ENCODE results near the gene C9orf153. TPM values are rescaled to one million over a fixed set of nuclear protein-coding genes. Genes with fewer than 3 reads are reported as not detected.

The C9orf153 gene
- total RNA-seq, result 1 to 10 TPM; 1.3 to 7.6 TPM

DNA sequence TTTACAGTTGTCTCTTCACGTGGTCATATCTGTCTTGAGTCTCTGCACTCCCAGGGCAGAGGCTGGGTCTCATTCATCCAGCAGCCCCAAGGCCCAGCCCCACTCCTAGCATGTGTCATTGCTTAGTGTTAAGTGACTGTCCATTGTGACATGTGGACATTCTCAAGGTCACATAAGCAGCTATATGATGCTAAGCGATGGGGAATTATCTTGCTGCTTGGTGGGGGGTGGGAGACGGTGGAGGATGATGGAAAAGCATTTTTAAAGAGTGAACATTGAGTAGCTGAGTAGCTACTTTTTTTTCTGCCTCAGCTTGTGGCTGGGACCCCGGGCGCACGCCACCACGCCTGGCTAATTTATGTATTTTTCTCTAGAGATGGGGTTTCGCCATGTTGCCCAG lies at the start of gene C9orf153:
Gene C9orf153 (minus strand): TSS at position 101 of the 400 bp plus-strand sequence. CDS start 30,054 bp downstream, outside the sequence.
- Histone ChIP-seq H3K4me1 (peaks cover 5% of the 10 kb centered on the region), H3K27me3 (no peaks in the 10 kb centered on the region), H3K4me3 (no peak within 1 kb of the TSS), H3K9me3 (no peaks in the 10 kb centered on the region), H3K27ac (no peak within 1 kb of the TSS), H3K36me3 (replicated peaks in 1 of 2; ENCODE audit: insufficient read depth in 1 of 2, low read depth in 2 of 2) (peaks cover 0 to 6% of the 10 kb centered on the region in 2 donors)
- ATAC-seq (no peak), DNase-seq (no peak)
- no peak for TF ChIP-seq POLR2A (IDR thresholded peaks at IDR 0.05)
- TF ChIP-seq, protein P1, sequence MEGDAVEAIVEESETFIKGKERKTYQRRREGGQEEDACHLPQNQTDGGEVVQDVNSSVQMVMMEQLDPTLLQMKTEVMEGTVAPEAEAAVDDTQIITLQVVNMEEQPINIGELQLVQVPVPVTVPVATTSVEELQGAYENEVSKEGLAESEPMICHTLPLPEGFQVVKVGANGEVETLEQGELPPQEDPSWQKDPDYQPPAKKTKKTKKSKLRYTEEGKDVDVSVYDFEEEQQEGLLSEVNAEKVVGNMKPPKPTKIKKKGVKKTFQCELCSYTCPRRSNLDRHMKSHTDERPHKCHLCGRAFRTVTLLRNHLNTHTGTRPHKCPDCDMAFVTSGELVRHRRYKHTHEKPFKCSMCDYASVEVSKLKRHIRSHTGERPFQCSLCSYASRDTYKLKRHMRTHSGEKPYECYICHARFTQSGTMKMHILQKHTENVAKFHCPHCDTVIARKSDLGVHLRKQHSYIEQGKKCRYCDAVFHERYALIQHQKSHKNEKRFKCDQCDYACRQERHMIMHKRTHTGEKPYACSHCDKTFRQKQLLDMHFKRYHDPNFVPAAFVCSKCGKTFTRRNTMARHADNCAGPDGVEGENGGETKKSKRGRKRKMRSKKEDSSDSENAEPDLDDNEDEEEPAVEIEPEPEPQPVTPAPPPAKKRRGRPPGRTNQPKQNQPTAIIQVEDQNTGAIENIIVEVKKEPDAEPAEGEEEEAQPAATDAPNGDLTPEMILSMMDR (IDR thresholded peaks at IDR 0.05), result no peak
- intact Hi-C loops (cut with DNase I), result no loop called here
- WGBS, 2 donors, result 85 to 86% methylated on average over 8 of the region's 8 CpGs

DNA sequence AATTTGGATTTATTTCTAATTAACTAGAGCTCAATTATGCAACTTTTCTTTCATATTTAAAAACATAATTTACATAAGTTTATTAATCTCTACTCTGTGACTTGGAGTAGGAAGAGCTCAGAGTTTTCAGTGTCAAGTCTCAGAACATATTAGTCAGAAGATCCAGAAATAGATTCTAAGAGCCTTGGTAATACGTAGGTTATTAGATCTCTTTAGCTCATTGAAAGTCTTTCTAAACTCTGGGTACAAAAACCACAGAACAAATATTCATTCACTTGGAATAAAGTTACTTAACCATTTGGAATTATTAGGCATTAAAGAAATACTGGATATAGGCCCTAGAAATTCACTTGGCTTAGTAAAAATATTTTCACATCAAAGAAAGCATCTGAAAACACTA lies 49.2 kb upstream of the C9orf153 start:
- H3K9me3 ChIP-seq, result no peaks in the 10 kb centered on the region
- no peak for DNase-seq
- no peaks in the 10 kb centered on the region for H3K4me1 ChIP-seq
- no peak for ATAC-seq
- H3K4me3 ChIP-seq, result no peak overlapping the region
- intact Hi-C loops (cut with DNase I), result no loop called here
- H3K27me3 ChIP-seq, result no peaks in the 10 kb centered on the region
- no peak overlapping the region for H3K27ac ChIP-seq
- H3K36me3 ChIP-seq (replicated peaks in 1 of 2; ENCODE audit: insufficient read depth in 1 of 2, low read depth in 2 of 2), result peaks cover 0 to 39% of the 10 kb centered on the region in 2 donors
- TF ChIP-seq, protein P1 (IDR thresholded peaks at IDR 0.05), result no peak
- no peak for TF ChIP-seq POLR2A (IDR thresholded peaks at IDR 0.05)
- WGBS, 2 donors, result 81 to 95% methylated on average over 1 of the region's 1 CpG

DNA sequence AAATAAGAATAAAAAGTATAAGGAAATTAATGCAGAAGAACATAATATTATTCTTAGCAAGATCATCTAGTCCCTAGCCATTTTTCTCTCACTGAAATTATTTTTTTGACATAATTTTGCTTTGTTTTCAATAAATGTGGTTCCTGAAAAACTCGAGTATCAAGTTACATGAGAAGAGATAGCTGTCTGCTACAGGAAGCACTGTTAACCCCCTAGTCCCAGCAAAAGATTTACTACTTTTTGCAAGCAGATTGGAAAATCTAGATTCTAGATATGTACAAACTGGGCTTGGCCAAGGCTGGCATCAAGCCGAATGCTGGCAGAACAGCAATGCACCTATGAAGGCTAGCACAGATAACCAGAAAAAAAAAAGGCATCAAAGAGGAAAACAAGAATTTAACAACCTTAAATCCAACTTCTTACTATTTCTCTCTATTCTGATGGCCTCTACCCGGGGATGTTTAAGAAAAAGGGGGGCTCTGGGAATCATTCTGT lies 44.8 kb upstream of the C9orf153 start:
- Histone ChIP-seq H3K4me3 (no peak overlapping the region), H3K36me3 (replicated peaks in 1 of 2; ENCODE audit: insufficient read depth in 1 of 2, low read depth in 2 of 2) (peaks cover 10 to 50% of the 10 kb centered on the region in 2 donors), H3K27me3 (no peaks in the 10 kb centered on the region), H3K9me3 (no peaks in the 10 kb centered on the region), H3K4me1 (no peaks in the 10 kb centered on the region), H3K27ac (no peak overlapping the region)
- TF ChIP-seq, protein P1 (IDR thresholded peaks at IDR 0.05), result no peak
- TF ChIP-seq POLR2A (IDR thresholded peaks at IDR 0.05), result no peak
- DNase-seq (peak in 1 of 4 donors; percentile 28), ATAC-seq (no peak)
- intact Hi-C loops (cut with DNase I), result no loop called here
- WGBS, 2 donors, result 47 to 58% methylated on average over 3 of the region's 3 CpGs

DNA sequence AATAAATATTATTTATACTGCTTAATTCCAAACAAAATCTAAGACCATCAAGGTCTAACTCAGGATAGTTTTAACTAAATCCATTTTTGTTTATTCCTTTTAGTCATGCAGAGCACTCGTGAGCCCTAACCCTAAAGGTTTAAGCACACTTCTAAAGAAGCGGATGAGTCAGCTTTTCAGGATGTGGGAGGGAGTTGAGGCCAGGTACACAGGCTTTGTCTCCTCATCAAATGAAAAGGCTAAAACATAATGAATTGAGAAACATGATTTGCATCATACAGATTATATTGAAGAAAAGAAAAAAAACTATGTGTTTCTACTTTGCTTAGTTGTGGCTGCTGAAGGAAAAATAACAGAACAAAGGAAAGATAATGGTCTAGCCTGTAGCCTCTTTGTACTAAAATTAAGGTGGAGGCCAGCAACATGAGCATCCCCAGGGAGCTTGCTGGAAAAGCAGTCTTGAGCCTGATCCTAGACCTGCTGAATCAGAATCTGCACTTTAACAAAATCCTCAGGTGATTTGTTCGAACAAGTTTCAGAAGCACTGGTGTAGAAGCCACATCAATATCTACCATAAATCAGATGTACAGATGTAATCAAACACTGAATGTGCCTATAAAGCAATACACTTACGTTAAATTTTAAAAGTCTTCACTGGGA lies 44.0 kb upstream of the C9orf153 start:
- no peaks in the 10 kb centered on the region for H3K27me3 ChIP-seq
- H3K4me3 ChIP-seq, result no peak overlapping the region
- intact Hi-C loops (cut with DNase I), result no loop called here
- ATAC-seq (no peak), DNase-seq (no peak)
- TF ChIP-seq POLR2A (IDR thresholded peaks at IDR 0.05), result no peak
- TF ChIP-seq, protein P1 (IDR thresholded peaks at IDR 0.05), result no peak
- 88 to 96% methylated on average over 4 of the region's 4 CpGs for WGBS, 2 donors
- H3K36me3 ChIP-seq (replicated peaks in 1 of 2; ENCODE audit: insufficient read depth in 1 of 2, low read depth in 2 of 2), result peaks cover 14 to 58% of the 10 kb centered on the region in 2 donors
- no peaks in the 10 kb centered on the region for H3K9me3 ChIP-seq
- no peak overlapping the region for H3K27ac ChIP-seq
- H3K4me1 ChIP-seq, result no peaks in the 10 kb centered on the region

DNA sequence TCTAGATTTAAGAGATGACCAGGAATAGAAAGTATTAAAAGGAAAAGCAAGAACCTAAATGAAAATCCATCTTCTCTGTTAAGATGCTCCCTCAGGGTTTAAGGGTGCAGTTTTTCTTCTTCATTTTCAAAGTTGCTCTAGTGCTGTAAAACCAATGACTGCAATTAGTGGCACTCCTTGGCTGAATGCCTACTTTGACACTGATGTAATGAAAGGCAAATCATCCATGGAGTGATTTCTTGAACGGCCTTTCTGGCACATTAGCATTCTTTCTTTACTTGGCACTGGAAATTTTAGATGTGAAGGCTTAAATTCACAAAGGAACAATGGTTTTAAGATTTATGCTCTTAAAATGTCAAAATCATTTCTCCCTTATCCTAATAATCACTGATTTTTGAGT lies 42.2 kb upstream of the C9orf153 start:
- Histone ChIP-seq H3K36me3 (replicated peaks in 1 of 2; ENCODE audit: insufficient read depth in 1 of 2, low read depth in 2 of 2) (peaks cover 14 to 56% of the 10 kb centered on the region in 2 donors), H3K27me3 (no peaks in the 10 kb centered on the region), H3K27ac (no peak overlapping the region), H3K4me1 (no peaks in the 10 kb centered on the region), H3K9me3 (no peaks in the 10 kb centered on the region), H3K4me3 (no peak overlapping the region)
- TF ChIP-seq, protein P1 (IDR thresholded peaks at IDR 0.05), result no peak
- no peak for TF ChIP-seq POLR2A (IDR thresholded peaks at IDR 0.05)
- intact Hi-C loops (cut with DNase I), result no loop called here
- WGBS, 2 donors, result 37 to 58% methylated on average over 1 of the region's 1 CpG
- DNase-seq (no peak), ATAC-seq (no peak)

Measured in body of pancreas (tissue), 4 donors.